Measurements from ENCODE around the gene HIP1R.

Gene HIP1R

GRCh38 chr12:122862110-122862634 lies 26.9 kb downstream of the HIP1R start:
- TF ChIP-seq CTCF (conservative IDR thresholded peaks at IDR 0.05; ENCODE audit: low read depth, low read length) = no peak
- Histone ChIP-seq H3K27ac (no peak overlapping the region; the same call in 1 of the 2 replicates), H3K27me3 (ENCODE audit: insufficient read depth, low read depth) (no peaks in the 10 kb centered on the region), H4K20me1 (ENCODE audit: insufficient read depth) (no peaks in the 10 kb centered on the region), H3K4me1 (ENCODE audit: low read depth, poor library complexity, severe bottlenecking) (peaks cover 3% of the 10 kb centered on the region), H3K9ac (no peak overlapping the region), H3K4me2 (no peak overlapping the region), H3K4me3 (IDR thresholded peaks at IDR 0.05; ENCODE audit: insufficient read depth, low read depth, low read length) (no peak overlapping the region), H3K79me2 (ENCODE audit: insufficient read depth, low read depth) (no peaks in the 10 kb centered on the region), H2AFZ (ENCODE audit: low read depth) (no peak overlapping the region), H3K36me3 (ENCODE audit: insufficient read depth) (no peaks in the 10 kb centered on the region)

DNA sequence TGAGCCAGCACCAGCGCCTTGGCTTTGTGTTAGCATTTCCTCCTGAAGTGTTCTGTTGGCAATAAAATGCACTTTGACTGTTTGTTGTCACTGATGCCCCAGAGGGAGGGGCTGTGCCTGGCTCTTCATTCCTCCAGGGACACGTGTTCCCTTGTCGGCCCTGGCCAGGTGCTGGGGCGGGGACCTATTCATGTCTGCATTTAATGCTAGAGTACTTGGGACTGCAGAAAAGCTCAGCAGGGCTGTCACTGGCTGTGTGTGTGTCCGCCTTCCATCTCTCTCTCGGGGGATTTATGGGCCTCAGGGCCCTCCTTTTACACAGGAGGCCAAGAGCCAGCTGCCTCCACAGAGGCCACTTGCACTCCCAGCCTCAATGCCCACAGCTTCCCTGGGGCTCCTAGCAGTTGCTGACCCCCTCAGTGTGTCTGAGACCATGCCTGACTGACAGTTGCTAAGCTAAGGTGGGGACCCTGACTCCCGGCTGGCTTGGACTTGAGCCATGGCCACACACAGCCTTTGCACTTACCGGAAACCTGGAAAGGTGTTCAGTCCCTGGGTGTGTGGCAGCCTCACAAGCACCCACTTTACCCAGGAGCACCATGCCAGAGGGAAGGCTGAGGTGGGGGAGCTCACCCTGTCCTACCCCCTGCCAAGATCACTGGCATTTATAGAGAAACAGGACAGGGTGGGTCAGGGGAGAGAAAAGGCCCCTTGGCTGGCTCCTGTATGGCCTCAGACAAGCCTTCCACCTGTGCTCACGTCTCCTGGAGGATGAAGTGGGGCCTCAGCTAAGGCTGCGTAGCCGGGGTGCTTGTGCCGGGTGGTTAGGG lies 27.8 kb downstream of the HIP1R start:
- Histone ChIP-seq H3K4me2 (no peak overlapping the region), H3K27ac (no peak overlapping the region), H3K9ac (no peak overlapping the region), H3K79me2 (ENCODE audit: insufficient read depth, low read depth) (no peaks in the 10 kb centered on the region), H2AFZ (ENCODE audit: low read depth) (no peak overlapping the region), H3K27me3 (ENCODE audit: insufficient read depth, low read depth) (no peaks in the 10 kb centered on the region), H3K4me3 (IDR thresholded peaks at IDR 0.05; ENCODE audit: insufficient read depth, low read depth, low read length) (no peak overlapping the region), H3K4me1 (ENCODE audit: low read depth, poor library complexity, severe bottlenecking) (peaks cover 3% of the 10 kb centered on the region), H4K20me1 (ENCODE audit: insufficient read depth) (no peaks in the 10 kb centered on the region), H3K36me3 (ENCODE audit: insufficient read depth) (no peaks in the 10 kb centered on the region)
- TF ChIP-seq CTCF (conservative IDR thresholded peaks at IDR 0.05; ENCODE audit: low read depth, low read length) = no peak

- no peak for TF ChIP-seq CTCF (conservative IDR thresholded peaks at IDR 0.05; ENCODE audit: low read depth, low read length)
- no peak overlapping the region for H3K27ac ChIP-seq
- no peaks in the 10 kb centered on the region for H4K20me1 ChIP-seq (ENCODE audit: insufficient read depth)
- H3K4me2 ChIP-seq = no peak overlapping the region
- no peaks in the 10 kb centered on the region for H3K79me2 ChIP-seq (ENCODE audit: insufficient read depth, low read depth)
- H3K9ac ChIP-seq = no peak overlapping the region
- no peak overlapping the region for H2AFZ ChIP-seq (ENCODE audit: low read depth)
- H3K4me1 ChIP-seq (ENCODE audit: low read depth, poor library complexity, severe bottlenecking) = peaks cover 3% of the 10 kb centered on the region
- no peak overlapping the region for H3K4me3 ChIP-seq (IDR thresholded peaks at IDR 0.05; ENCODE audit: insufficient read depth, low read depth, low read length)
- H3K27me3 ChIP-seq (ENCODE audit: insufficient read depth, low read depth) = no peaks in the 10 kb centered on the region
- no peaks in the 10 kb centered on the region for H3K36me3 ChIP-seq (ENCODE audit: insufficient read depth)
Measured at GRCh38 chr12:122864894-122865253, 29.6 kb downstream of the HIP1R start.

DNA sequence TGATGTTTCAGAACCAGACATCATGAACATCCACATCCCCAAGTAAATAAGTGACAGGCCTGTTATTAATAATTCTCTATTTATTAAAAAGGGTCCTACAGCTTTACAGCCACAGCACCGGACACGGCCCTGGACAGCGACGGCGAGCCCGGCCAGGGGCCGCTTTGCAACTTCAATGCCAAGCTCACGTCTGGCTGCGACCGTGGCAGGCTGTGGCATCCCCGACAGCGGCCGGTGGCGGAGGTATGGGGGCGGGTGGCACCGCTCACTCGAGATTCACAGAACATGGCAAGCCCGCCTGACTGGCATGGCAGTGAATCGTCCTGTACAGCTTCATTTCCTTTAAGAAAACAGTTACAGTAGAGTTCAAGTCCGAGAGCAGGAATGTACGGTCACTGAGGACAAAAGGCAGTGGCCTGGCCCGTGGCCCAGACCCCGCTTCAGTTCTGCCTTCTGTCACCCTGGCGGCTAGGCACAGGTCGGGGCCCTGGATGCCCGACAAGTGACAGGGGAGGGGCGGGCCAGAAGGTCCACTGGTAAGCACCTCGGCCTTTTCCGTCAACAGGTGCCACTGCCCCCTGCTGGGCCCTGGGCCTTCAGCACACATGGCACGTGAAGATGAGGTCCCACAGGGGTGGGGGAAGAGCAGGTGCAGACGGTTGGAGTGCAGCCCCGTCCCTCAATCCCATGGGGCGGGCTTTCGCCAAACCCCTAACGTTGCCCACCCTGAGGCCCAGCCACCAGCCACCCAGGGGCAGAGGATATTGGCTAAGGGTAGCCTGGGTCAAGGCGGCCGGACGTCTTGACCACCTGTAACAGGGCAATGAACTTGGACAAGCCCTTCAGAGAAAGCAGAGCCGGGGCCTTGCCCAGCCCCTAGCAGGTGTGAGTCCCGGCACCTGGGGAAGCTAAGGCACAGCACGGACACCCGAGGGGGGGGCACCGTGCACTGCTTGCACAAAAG lies 30.3 kb downstream of the HIP1R start:
- no peak overlapping the region for H3K9ac ChIP-seq
- peaks cover under 1% of the 10 kb centered on the region for H3K4me1 ChIP-seq (ENCODE audit: low read depth, poor library complexity, severe bottlenecking)

More for the DNA sequence above, 30.3 kb downstream of the HIP1R start:
- no peak for TF ChIP-seq CTCF (conservative IDR thresholded peaks at IDR 0.05; ENCODE audit: low read depth, low read length)
- H4K20me1 ChIP-seq (ENCODE audit: insufficient read depth) = no peaks in the 10 kb centered on the region
- no peaks in the 10 kb centered on the region for H3K79me2 ChIP-seq (ENCODE audit: insufficient read depth, low read depth)
- H3K36me3 ChIP-seq (ENCODE audit: insufficient read depth) = no peaks in the 10 kb centered on the region
- H3K4me2 ChIP-seq = no peak overlapping the region
- no peak overlapping the region for H2AFZ ChIP-seq (ENCODE audit: low read depth)
- H3K4me3 ChIP-seq (IDR thresholded peaks at IDR 0.05; ENCODE audit: insufficient read depth, low read depth, low read length) = no peak overlapping the region
- no peaks in the 10 kb centered on the region for H3K27me3 ChIP-seq (ENCODE audit: insufficient read depth, low read depth)
- H3K27ac ChIP-seq = no peak overlapping the region
